ENCODE data around the gene CCSER1.

Gene CCSER1

DNA sequence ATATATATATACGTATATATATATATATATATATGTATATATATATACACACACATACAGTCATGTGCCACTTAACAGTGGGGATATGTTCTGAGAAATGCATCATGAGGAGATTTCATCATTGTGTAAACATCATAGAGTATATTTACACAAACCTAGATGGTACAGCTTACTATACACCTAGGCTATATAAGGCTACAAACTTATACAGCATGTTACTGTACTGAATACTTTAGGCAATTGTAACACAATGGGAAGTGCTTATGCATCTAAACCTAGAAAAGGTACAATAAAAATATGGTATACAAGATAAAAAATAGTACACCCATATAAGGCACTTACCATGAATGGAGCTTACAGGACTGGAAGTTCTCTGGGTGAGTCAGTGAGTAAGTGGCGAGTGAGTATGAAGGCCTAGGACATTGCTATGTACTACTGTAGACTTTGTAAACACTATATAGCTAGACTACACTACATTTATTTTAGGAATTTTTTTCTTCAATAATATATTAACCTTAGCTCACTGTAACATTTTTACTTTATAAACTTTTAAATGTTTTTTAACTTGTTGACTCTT is 13.2 kb upstream of the CCSER1 start:
- DNase-seq (ENCODE audit: low spot score): no peak
- TF ChIP-seq, protein P1, sequence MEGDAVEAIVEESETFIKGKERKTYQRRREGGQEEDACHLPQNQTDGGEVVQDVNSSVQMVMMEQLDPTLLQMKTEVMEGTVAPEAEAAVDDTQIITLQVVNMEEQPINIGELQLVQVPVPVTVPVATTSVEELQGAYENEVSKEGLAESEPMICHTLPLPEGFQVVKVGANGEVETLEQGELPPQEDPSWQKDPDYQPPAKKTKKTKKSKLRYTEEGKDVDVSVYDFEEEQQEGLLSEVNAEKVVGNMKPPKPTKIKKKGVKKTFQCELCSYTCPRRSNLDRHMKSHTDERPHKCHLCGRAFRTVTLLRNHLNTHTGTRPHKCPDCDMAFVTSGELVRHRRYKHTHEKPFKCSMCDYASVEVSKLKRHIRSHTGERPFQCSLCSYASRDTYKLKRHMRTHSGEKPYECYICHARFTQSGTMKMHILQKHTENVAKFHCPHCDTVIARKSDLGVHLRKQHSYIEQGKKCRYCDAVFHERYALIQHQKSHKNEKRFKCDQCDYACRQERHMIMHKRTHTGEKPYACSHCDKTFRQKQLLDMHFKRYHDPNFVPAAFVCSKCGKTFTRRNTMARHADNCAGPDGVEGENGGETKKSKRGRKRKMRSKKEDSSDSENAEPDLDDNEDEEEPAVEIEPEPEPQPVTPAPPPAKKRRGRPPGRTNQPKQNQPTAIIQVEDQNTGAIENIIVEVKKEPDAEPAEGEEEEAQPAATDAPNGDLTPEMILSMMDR (IDR thresholded peaks at IDR 0.05; ENCODE audit: borderline replicate concordance, control extremely low read depth, extremely low read depth, insufficient read depth, missing control alignments): no peak

DNA sequence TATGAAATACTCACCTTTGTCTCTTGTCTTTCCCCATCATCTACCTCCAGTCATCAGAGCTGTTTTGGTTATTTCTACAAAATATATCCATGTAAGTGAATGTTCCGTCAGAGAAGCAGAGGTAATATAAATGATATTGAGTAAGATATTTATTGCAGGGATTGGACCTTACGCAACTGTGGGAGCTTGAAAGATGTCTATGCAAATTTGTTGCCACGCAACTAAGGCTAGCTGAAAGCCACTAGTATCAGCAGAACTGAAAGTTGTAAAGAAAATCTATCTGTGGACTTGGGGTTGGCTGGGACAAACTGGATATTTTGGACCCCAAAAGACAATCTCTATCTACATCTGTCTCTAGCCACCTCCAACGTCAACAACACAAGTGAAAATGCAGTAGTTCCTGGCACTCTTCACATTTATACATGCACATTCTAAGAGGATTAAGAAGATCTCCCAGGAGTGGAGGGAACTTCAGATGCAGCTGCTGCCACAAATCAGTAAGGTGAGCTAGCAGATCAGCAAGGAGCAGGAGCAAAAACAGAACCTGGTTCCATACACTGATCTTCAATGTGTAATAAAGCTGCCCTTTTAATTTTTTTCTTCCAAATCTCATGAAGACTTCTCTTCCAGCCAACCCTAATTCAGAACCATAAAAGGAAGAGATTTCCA is 8.5 kb upstream of the CCSER1 start:
- TF ChIP-seq, protein P1 (IDR thresholded peaks at IDR 0.05; ENCODE audit: borderline replicate concordance, control extremely low read depth, extremely low read depth, insufficient read depth, missing control alignments): no peak
- no peak for DNase-seq (ENCODE audit: low spot score)
- in situ Hi-C loops (cut with MboI; ENCODE audit: low sequenced_read_pairs, unreplicated experiment): no loop called here

More for the DNA sequence above, 13.2 kb upstream of the CCSER1 start:
- in situ Hi-C loops (cut with MboI; ENCODE audit: low sequenced_read_pairs, unreplicated experiment): no loop called here

DNA sequence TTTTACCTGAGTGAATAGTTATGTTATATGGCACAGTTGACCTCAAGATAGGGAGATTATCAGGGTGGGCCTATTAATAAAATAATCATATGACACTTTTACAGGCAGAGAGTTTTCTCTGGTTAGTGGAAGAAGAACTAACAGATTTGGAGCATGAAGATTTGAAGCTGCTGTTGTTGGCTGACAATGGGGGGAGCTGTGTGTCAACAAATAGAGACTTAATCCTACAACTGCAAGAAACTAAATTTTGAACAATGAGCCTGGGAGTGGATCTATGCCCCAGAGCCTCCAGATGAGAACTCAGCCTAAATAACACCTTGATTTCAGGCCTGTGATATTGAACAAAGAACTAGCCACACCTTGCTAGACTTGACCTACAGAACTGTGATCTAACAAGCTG is 7.2 kb upstream of the CCSER1 start:
- in situ Hi-C loops (cut with MboI; ENCODE audit: low sequenced_read_pairs, unreplicated experiment): no loop called here
- DNase-seq (ENCODE audit: low spot score): no peak

DNA sequence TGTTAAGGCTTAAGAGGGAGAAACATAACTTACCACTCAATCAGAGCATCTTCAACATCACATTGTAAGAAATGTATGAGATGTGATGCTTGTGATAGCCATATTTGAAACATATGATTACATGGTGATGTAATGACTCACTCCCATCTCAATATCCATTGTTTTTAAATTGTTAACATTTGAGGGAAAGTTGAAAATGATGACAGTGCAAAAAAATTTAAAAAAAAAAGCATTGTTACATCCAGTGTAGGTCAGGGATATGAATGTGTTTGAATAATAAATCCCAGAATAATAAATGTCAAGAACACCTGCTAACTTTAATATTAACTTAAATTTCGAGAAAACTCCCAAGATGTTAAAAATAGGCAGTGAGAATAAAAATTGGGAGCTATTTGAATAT is 6.4 kb upstream of the CCSER1 start:
- TF ChIP-seq, protein P1 (IDR thresholded peaks at IDR 0.05; ENCODE audit: borderline replicate concordance, control extremely low read depth, extremely low read depth, insufficient read depth, missing control alignments): no peak
- in situ Hi-C loops (cut with MboI; ENCODE audit: low sequenced_read_pairs, unreplicated experiment): no loop called here
- DNase-seq (ENCODE audit: low spot score): no peak

More for the DNA sequence above, 7.2 kb upstream of the CCSER1 start:
- TF ChIP-seq, protein P1 (IDR thresholded peaks at IDR 0.05; ENCODE audit: borderline replicate concordance, control extremely low read depth, extremely low read depth, insufficient read depth, missing control alignments): peak; percentile 1

DNA sequence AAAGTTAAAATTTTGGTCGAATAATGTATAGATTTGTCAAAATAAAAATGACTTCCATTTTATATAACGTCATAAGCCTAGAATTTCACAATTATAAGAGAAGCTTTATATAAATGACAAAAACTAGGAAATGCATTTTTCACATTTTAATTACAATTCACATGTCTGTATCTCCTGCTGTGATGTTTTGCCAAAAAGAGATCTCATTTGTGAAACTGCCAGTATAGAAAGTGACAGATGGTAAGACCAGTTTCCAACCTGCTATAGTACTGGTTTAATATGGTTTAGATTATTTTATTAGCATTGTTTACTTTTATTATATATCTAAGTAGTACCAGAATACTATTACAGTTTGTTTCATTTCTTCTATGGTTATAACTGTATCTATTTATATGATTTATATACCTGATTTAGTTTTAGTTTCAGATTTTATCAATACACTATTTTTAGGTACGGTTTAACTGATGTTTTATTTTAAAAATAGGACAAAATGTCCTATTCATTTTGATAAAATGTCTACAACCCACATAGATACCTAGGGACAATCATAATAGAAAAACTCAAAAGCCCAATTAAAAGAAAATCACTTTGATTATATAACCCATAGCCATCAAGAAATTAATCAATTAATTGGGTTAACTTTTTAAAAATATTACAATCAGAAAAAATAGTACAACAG is 5.4 kb upstream of the CCSER1 start:
- TF ChIP-seq, protein P1 (IDR thresholded peaks at IDR 0.05; ENCODE audit: borderline replicate concordance, control extremely low read depth, extremely low read depth, insufficient read depth, missing control alignments): no peak
- DNase-seq (ENCODE audit: low spot score): no peak
- in situ Hi-C loops (cut with MboI; ENCODE audit: low sequenced_read_pairs, unreplicated experiment): no loop called here

DNA sequence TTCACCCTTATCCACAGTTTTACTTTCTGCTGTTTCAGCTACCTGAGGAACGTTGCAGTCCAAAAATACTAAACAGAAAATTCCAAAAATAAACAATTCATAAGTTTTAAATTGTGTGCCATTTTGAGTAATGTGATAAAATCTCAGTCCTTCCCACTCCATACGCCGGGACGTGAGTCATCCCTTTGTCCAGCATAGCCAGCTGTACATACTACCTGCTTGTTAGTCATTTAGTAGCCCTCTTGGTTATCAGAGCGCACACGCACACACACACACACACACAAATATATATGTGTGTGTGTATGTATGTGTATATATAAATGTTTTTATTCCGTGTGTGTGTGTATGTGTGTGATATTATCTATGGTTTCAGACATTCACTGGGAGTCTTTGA is 4.8 kb upstream of the CCSER1 start:
- in situ Hi-C loops (cut with MboI; ENCODE audit: low sequenced_read_pairs, unreplicated experiment): no loop called here
- TF ChIP-seq, protein P1 (IDR thresholded peaks at IDR 0.05; ENCODE audit: borderline replicate concordance, control extremely low read depth, extremely low read depth, insufficient read depth, missing control alignments): no peak
- DNase-seq (ENCODE audit: low spot score): no peak

All from GM13976 (cell line).